ENCODE data around the gene TTK.

The TTK gene

DNA sequence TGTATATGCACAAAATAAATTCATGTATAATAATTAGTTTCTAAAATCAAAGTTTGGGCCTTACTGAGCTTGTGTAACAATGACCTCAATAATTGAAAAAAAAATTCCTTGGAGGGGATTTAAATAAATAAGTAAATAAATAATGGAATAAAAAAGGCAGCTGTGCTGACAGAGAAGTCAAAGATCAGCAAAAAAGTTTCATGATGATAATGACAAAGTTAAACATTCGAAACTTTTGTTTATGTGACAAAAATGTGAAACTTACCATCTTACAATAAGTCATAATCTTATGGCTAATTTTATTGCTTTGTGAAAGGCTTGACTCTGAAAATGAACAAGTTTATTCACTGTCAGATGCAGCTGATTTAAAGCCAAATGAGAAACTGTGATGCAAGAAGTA is 3.1 kb upstream of the TTK start:
- no peak for DNase-seq (ENCODE audit: low read depth)
- no peak overlapping the region for H3K4me3 ChIP-seq (replicated peaks; ENCODE audit: low read depth, low read length)
- TF ChIP-seq, protein P1, sequence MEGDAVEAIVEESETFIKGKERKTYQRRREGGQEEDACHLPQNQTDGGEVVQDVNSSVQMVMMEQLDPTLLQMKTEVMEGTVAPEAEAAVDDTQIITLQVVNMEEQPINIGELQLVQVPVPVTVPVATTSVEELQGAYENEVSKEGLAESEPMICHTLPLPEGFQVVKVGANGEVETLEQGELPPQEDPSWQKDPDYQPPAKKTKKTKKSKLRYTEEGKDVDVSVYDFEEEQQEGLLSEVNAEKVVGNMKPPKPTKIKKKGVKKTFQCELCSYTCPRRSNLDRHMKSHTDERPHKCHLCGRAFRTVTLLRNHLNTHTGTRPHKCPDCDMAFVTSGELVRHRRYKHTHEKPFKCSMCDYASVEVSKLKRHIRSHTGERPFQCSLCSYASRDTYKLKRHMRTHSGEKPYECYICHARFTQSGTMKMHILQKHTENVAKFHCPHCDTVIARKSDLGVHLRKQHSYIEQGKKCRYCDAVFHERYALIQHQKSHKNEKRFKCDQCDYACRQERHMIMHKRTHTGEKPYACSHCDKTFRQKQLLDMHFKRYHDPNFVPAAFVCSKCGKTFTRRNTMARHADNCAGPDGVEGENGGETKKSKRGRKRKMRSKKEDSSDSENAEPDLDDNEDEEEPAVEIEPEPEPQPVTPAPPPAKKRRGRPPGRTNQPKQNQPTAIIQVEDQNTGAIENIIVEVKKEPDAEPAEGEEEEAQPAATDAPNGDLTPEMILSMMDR (IDR thresholded peaks at IDR 0.05; ENCODE audit: low read length, missing control alignments): no peak

DNA sequence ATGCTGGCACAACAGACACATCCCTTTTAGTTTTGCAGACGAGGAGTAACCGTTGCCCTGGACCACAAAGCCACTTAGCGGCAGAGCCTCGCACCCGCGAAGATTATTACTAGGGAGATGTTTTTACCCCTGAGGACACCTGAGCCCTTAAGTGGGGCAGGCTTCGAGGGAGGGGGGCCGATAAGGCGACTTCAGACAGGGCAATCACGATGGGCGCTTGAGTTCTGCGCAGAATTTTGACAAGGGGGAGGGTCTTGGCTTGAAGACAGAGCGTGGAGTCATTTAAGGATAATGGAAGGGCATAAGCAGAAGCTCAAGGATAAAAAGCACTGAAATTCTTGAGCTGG is 650 bp upstream of the TTK start:
- H3K4me3 ChIP-seq (replicated peaks; ENCODE audit: low read depth, low read length): peak overlapping the region; percentile 87
- no peak for DNase-seq (ENCODE audit: low read depth)
- TF ChIP-seq, protein P1 (IDR thresholded peaks at IDR 0.05; ENCODE audit: low read length, missing control alignments): no peak

DNA sequence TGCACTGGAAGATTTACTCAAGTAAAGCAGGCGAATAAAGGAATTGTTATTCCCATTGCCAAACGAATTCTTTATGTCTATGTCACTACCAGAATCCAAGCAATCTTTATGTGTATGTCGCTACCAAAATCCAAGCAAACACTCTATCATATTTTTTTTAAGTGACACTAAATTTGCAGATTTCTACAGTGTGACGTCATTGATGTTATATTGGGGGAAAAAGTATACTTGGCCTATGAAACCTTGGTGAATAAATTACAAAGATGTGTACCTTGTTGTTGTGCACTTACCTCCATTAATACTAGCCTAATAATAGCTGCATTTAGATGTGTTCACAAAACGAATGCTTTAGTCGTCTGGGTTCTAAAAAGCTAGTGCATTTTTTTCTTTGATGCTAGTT is 957 bp downstream of the TTK start:
- H3K4me3 ChIP-seq (replicated peaks; ENCODE audit: low read depth, low read length): peak overlapping the region; percentile 87
- TF ChIP-seq, protein P1 (IDR thresholded peaks at IDR 0.05; ENCODE audit: low read length, missing control alignments): no peak
- no peak for DNase-seq (ENCODE audit: low read depth)

DNA sequence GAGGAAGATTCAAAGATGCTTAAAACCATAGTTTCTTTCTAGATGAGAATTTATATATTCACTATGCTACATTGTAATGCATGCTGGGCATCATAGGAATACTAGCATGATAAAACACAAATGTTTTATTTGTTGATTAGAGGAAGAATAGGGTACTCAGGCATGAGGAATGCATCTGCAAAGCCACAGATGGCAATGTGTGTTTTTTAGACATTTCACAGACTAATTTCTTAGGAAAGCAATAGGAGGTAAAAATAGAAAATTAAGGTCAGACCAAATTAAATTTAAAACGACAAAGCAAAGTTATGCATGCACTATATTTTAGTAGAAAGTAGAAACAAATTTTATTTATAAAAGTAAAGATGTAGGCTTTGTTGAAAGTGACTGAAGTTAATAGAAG is 2.1 kb downstream of the TTK start:
- TF ChIP-seq, protein P1 (IDR thresholded peaks at IDR 0.05; ENCODE audit: low read length, missing control alignments): no peak
- no peak for DNase-seq (ENCODE audit: low read depth)
- no peak overlapping the region for H3K4me3 ChIP-seq (replicated peaks; ENCODE audit: low read depth, low read length)

DNA sequence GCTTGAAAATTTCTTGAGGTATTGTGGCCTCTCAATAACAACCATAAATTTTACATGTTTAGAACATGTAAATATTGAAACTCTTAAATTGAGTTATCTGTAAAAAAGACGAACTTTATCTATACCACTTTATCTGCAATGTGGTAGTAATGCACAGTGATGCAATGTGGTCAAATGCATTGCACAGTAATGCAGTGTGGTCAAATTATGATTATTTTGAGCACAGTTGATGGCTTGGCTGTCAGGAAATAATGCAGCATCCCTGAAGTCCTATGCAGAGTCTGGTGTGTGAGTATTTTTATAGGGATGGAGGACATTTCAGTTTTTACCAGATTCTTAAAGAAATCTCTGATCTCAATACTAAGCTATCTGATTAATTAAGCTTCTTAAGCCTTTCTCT is 5.1 kb downstream of the TTK start:
- DNase-seq (ENCODE audit: low read depth): no peak
- no peak overlapping the region for H3K4me3 ChIP-seq (replicated peaks; ENCODE audit: low read depth, low read length)
- TF ChIP-seq, protein P1 (IDR thresholded peaks at IDR 0.05; ENCODE audit: low read length, missing control alignments): no peak

DNA sequence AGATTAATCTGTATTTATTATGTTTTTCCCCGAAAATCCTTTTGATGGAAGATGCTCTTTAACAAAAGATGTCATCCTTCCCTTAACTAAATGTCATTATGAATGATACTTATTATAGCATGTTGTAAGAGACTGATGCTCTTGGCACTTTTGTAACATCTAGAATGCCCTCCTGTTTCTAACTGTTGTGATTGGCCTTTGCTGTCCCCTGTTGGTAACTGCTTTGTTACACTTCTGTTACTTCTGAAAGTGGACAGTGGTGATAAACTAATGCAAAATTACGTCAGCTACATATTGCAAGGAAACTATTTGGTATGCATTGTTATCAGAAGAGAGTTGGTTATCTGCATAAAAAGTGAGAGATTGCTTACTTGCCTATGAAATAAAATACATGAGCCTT is 5.8 kb downstream of the TTK start:
- TF ChIP-seq, protein P1 (IDR thresholded peaks at IDR 0.05; ENCODE audit: low read length, missing control alignments): no peak
- H3K4me3 ChIP-seq (replicated peaks; ENCODE audit: low read depth, low read length): no peak overlapping the region
- DNase-seq (ENCODE audit: low read depth): no peak

DNA sequence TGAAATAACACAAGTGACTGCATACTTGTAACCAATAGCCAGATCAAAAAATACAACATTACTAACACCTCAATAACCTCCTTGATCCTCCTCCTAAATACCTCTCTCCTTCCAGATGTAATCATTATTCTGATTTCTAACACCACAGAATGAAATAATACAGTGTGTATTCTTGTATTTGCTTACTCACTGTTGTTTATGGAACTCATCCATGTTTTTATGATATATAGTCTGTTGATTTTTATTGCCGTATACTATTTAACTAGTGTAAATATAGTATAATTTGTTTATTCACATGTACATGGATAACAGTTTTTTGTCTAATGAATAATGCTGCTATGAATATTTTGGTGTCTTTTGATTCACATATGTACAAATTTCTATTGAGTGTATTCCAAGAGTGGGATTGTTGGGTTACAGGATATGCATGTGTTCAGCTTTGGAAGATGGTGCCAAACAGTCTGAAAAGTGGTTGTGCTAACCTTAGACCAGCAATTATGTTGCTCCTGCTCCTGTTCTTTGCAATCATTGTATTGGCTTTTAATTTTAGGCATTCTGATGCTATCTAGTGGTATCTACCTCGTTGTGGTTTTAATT is 11.5 kb downstream of the TTK start:
- no peak overlapping the region for H3K4me3 ChIP-seq (replicated peaks; ENCODE audit: low read depth, low read length)
- no peak for DNase-seq (ENCODE audit: low read depth)
- TF ChIP-seq, protein P1 (IDR thresholded peaks at IDR 0.05; ENCODE audit: low read length, missing control alignments): no peak
